OCI-LY7 (cell line): Measurements from ENCODE around the gene NDUFS5. TPM values are rescaled to one million over a fixed set of nuclear protein-coding genes. Genes with fewer than 3 reads are reported as not detected.

Source experiments
- BruUV-seq: library from RNA; stranded (reverse); fragments of 400-500 nt; replicated peaks from 2 replicates; lab custom pipeline; 2021; lab: Mats Ljungman, UMichigan
- CTCF ChIA-PET: fragments of 300-600 bp; sonication (Branson Sonifier 250); formaldehyde crosslinking; loops from one replicate; lab custom pipeline; 2022; ENCODE audit warnings: antibody characterized with exemption; ENCODE audit not compliant: unreplicated experiment; lab: Charles Lee
- POLR2A ChIA-PET: fragments of 300-600 bp; sonication (Branson Sonifier 250); formaldehyde crosslinking; loops from one replicate; lab custom pipeline; 2022; ENCODE audit warnings: antibody characterized with exemption; lab: Charles Lee
- DNase-seq: peaks from one replicate; pipeline ENCODE4 v3.0.0-alpha.2; 2015; ENCODE audit warnings: low spot score
- H2AFZ ChIP-seq: fragments of 200-600 bp; sonication (generic), shearing (Covaris generic); 2 replicates; pipeline ENCODE4 v1.6.1; 2014; ENCODE audit warnings: mild to moderate bottlenecking, antibody characterized with exemption, low read length, moderate library complexity
- H3K27ac ChIP-seq: fragments of 200-600 bp; sonication (generic); 2 replicates; pipeline ENCODE4 v1.5.1; 2014; ENCODE audit warnings: mixed run types, low read depth, mild to moderate bottlenecking, moderate library complexity, low read length, inconsistent platforms; ENCODE audit not compliant: poor library complexity, severe bottlenecking
- H3K36me3 ChIP-seq: fragments of 200-600 bp; sonication (generic); 2 replicates; pipeline ENCODE4 v1.6.1; 2014; ENCODE audit warnings: mild to moderate bottlenecking, antibody characterized with exemption, low read length, moderate library complexity, mixed read lengths; ENCODE audit not compliant: insufficient read depth
- H3K4me1 ChIP-seq: fragments of 200-600 bp; sonication (generic); 2 replicates; pipeline ENCODE4 v1.5.1; 2014; ENCODE audit warnings: mild to moderate bottlenecking, low read length; ENCODE audit not compliant: insufficient read depth, poor library complexity, severe bottlenecking
- H3K4me2 ChIP-seq: fragments of 200-600 bp; sonication (generic); 2 replicates; pipeline ENCODE4 v1.6.1; 2014; ENCODE audit warnings: mild to moderate bottlenecking, low read length
- H3K4me3 ChIP-seq: fragments of 200-600 bp; sonication (generic); 2 replicates; pipeline ENCODE4 v1.5.1; 2014; ENCODE audit warnings: mild to moderate bottlenecking, low read depth, low read length; ENCODE audit not compliant: poor library complexity, severe bottlenecking
- H3K79me2 ChIP-seq: fragments of 200-600 bp; sonication (generic); 2 replicates; pipeline ENCODE4 v1.6.1; 2016; ENCODE audit warnings: low read depth, mild to moderate bottlenecking, low read length, moderate library complexity, mixed read lengths; ENCODE audit not compliant: insufficient read depth
- H3K9me2 ChIP-seq: fragments of 200-600 bp; sonication (generic); 2 replicates; pipeline ENCODE4 v1.6.1; 2016; ENCODE audit warnings: mild to moderate bottlenecking, low read length, mixed read lengths; ENCODE audit not compliant: insufficient read depth
- H3K9me3 ChIP-seq: fragments of 200-600 bp; sonication (generic); 2 replicates; pipeline ENCODE4 v1.6.1; 2014; ENCODE audit warnings: mild to moderate bottlenecking, mixed run types, low read length, mixed read lengths
- H4K20me1 ChIP-seq: fragments of 200-600 bp; sonication (generic); 2 replicates; pipeline ENCODE4 v1.6.1; 2014; ENCODE audit warnings: mild to moderate bottlenecking, antibody characterized with exemption, low read length, moderate library complexity, mixed read lengths; ENCODE audit not compliant: insufficient read depth
- CTCF ChIP-seq: fragments of 200-600 bp; sonication (generic); conservative IDR thresholded peaks from 2 replicates; pipeline ENCODE4 v1.5.1; 2014; ENCODE audit warnings: mild to moderate bottlenecking, antibody characterized with exemption, low read length, moderate library complexity, mixed read lengths
- EZH2phosphoT487 ChIP-seq: fragments of 200-600 bp; sonication (generic); IDR thresholded peaks from 2 replicates; pipeline ENCODE4 v1.6.1; 2018; ENCODE audit warnings: low read depth, borderline replicate concordance, mild to moderate bottlenecking, mixed run types, antibody characterized with exemption, low read length, moderate library complexity, mixed read lengths
- intact Hi-C: fragments of 100-400 bp; cut with micrococcal nuclease; formaldehyde crosslinking; loops from one replicate; pipeline ENCODE4 v1.10.0; 2022; ENCODE audit not compliant: unreplicated experiment
- total RNA-seq, 2 experiments: library from RNA; depleted of rRNA in 1 of 2; stranded (reverse); fragments of >200 nt in 1 of 2; shearing (Covaris generic) in 1 of 2; gene quantifications; 2 replicates each; pipeline ENCODE4 v1.2.3, GENCODE V29; 2014 to 2022

The NDUFS5 gene
- total RNA-seq, 2 experiments from 2014 or later, result 161 to 255 TPM

DNA sequence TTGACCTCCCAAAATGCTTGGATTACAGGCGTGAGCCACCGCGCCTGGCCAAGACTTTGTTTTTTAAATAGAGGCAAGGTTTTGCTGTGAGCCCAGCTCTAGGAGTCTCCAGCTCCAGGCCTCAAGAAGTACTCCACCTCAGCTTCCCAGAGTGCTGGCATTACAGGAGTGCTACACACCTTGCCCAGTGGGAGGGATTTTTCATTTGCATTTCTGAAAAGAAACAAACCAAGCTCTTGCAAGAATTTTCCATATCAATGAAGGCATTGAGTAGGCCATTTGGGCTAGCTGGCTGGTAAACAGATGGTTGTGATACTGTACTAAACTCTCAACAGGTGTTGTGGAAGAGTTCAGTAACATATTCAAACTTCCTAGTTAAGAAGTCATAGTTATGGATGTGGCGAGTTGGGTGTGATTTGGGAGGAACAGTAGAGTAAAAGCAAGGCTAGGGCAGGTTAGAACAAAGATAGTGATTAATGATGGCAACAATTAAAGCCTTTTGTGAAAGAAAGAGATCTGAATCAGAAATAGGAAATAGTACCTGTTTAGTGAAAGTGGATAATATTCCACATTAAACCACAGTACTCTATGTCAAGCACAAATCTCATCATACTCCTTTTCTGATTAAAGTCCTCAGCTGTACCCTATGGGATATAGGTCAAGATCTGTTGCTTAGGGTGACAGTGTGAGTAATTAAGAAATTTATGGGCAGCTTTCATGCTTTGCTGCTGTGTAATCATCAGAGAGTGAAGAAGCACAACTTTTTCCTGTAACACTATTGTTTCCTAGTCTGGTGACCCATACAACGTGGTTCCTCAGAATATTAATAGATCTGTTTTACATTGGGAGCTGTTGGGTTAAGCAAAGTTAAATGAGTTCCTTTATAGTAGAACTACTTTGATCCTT lies 24.4 kb upstream of the NDUFS5 start:
- H3K79me2 ChIP-seq, result peaks cover 27% of the 10 kb centered on the region; the same call in 1 of the 2 replicates
- no peak overlapping the region for H3K4me3 ChIP-seq
- peaks cover 8% of the 10 kb centered on the region for H3K4me1 ChIP-seq
- H3K36me3 ChIP-seq, result peaks cover 99% of the 10 kb centered on the region
- H3K9me3 ChIP-seq, result no peaks in the 10 kb centered on the region
- ChIA-PET CTCF (no interaction called here), POLR2A (interaction anchor here (0.6 to 1.2 kb wide), 3 partner anchors 11 to 45 kb away, joined by 3 to 4 read pairs (median 3); partner anchors contain the start of gene NDUFS5)
- no peak for DNase-seq
- H4K20me1 ChIP-seq, result peaks cover 19% of the 10 kb centered on the region
- no TSS peak for BruUV-seq
- TF ChIP-seq CTCF (no peak), EZH2phosphoT487 (no peak)
- H3K27ac ChIP-seq, result no peak overlapping the region
- H3K4me2 ChIP-seq, result no peak overlapping the region
- intact Hi-C loops, result no loop called here
- H3K9me2 ChIP-seq, result no peaks in the 10 kb centered on the region
- no peak overlapping the region for H2AFZ ChIP-seq

- intact Hi-C loops, result no loop called here
- H3K4me3 ChIP-seq, result no peak overlapping the region
- H3K4me2 ChIP-seq, result no peak overlapping the region
- no TSS peak for BruUV-seq
- no peak overlapping the region for H2AFZ ChIP-seq
- H3K4me1 ChIP-seq, result no peaks in the 10 kb centered on the region
- H3K9me2 ChIP-seq, result no peaks in the 10 kb centered on the region
- H3K36me3 ChIP-seq, result peaks cover 99% of the 10 kb centered on the region
- ChIA-PET CTCF (no interaction called here), POLR2A (interaction anchor here (0.5 to 1.7 kb wide), 2 partner anchors 11 to 23 kb away, joined by 3 to 6 read pairs; partner anchors contain the start of gene NDUFS5)
- peaks cover 7% of the 10 kb centered on the region; the same call in 1 of the 2 replicates for H4K20me1 ChIP-seq
- no peaks in the 10 kb centered on the region for H3K9me3 ChIP-seq
- DNase-seq, result no peak
- TF ChIP-seq CTCF, result no peak
- peaks cover 13% of the 10 kb centered on the region; the same call in 1 of the 2 replicates for H3K79me2 ChIP-seq
- no peak overlapping the region for H3K27ac ChIP-seq
Measured at GRCh38 chr1:39003281-39003680, 22.9 kb upstream of the NDUFS5 start.

- no peak overlapping the region for H3K4me2 ChIP-seq
- peaks cover 99% of the 10 kb centered on the region for H3K36me3 ChIP-seq
- H3K9me3 ChIP-seq, result no peaks in the 10 kb centered on the region
- no peaks in the 10 kb centered on the region for H3K9me2 ChIP-seq
- peaks cover 7% of the 10 kb centered on the region; the same call in 1 of the 2 replicates for H4K20me1 ChIP-seq
- CTCF ChIA-PET, result no interaction called here
- no peak overlapping the region for H3K27ac ChIP-seq
- DNase-seq, result no peak
- TF ChIP-seq EZH2phosphoT487, result no peak
- no peak for TF ChIP-seq CTCF
- H3K79me2 ChIP-seq, result peaks cover 7% of the 10 kb centered on the region; the same call in 1 of the 2 replicates
- intact Hi-C loops, result no loop called here
- H3K4me1 ChIP-seq, result no peaks in the 10 kb centered on the region
- no TSS peak for BruUV-seq
- H2AFZ ChIP-seq, result no peak overlapping the region
- POLR2A ChIA-PET, result interaction anchor here (0.5 to 1.7 kb wide), 3 partner anchors 12 to 716 kb away, joined by 3 to 6 read pairs (median 3); partner anchors contain the start of gene NDUFS5
- H3K4me3 ChIP-seq, result no peak overlapping the region
Measured at GRCh38 chr1:39003794-39004193, 22.4 kb upstream of the NDUFS5 start.
